SU-DHL-6 (cell line): ENCODE results near the gene HIPK2.

Experiments used
- CTCF ChIP-seq: fragments of 200-600 bp; sonication (generic); IDR thresholded peaks from one replicate; pipeline ENCODE4 v1.5.1; 2017; ENCODE audit warnings: antibody characterized with exemption, mild to moderate bottlenecking, low read length, moderate library complexity; ENCODE audit not compliant: insufficient read depth, poor library complexity, severe bottlenecking
- EZH2phosphoT487 ChIP-seq: fragments of 200-600 bp; sonication (generic), shearing (Covaris generic); conservative IDR thresholded peaks from 2 replicates; pipeline ENCODE4 v1.6.1; 2018; ENCODE audit warnings: mild to moderate bottlenecking, antibody characterized with exemption, low read length, moderate library complexity, mixed read lengths

- TF ChIP-seq CTCF (no peak), EZH2phosphoT487 (no peak)
Measured at GRCh38 chr7:139548302-139549028, 229.3 kb downstream of the HIPK2 start.
